Thymus (tissue), 11 donors: Measurements from ENCODE around the gene CHIC2. TPM values are rescaled to one million over a fixed set of nuclear protein-coding genes. Genes with fewer than 3 reads are reported as not detected.

ENCODE experiments used
- DNase-seq, 9 donors: peaks; one replicate each; pipeline ENCODE4 v3.0.0-alpha.2; 2013; ENCODE audit warnings: low spot score in 9 of 9, low read depth in 6 of 9, missing footprints in 1 of 9
- H3K27ac ChIP-seq, 2 donors: one replicate each; pipeline ENCODE4 v1.5.1; 2013; ENCODE audit warnings: control low read depth in 1 of 2, low read depth in 1 of 2, low read length in 1 of 2, mild to moderate bottlenecking in 1 of 2, moderate library complexity in 1 of 2
- H3K27me3 ChIP-seq, 2 donors: one replicate each; pipeline ENCODE4 v1.5.1; 2013; ENCODE audit warnings: low read length in 1 of 2; ENCODE audit not compliant: control insufficient read depth in 2 of 2, insufficient read depth in 1 of 2
- H3K36me3 ChIP-seq, 2 donors: one replicate each; pipeline ENCODE4 v1.5.1; 2013; ENCODE audit warnings: low read length in 1 of 2, mild to moderate bottlenecking in 1 of 2, moderate library complexity in 1 of 2; ENCODE audit not compliant: control insufficient read depth in 2 of 2, insufficient read depth in 2 of 2
- H3K4me1 ChIP-seq, 2 donors: one replicate each; pipeline ENCODE4 v1.5.1; 2013; ENCODE audit warnings: low read length in 2 of 2; ENCODE audit not compliant: control insufficient read depth in 2 of 2, insufficient read depth in 2 of 2
- H3K4me3 ChIP-seq, 2 donors: one replicate each; pipeline ENCODE4 v1.5.1; 2013; ENCODE audit warnings: low read length in 2 of 2, control low read depth in 1 of 2, mild to moderate bottlenecking in 1 of 2
- H3K9me3 ChIP-seq, 2 donors: one replicate each; pipeline ENCODE4 v1.5.1; 2013; ENCODE audit warnings: low read length in 1 of 2, mild to moderate bottlenecking in 1 of 2; ENCODE audit not compliant: control insufficient read depth in 2 of 2, insufficient read depth in 1 of 2
- WGBS: extraction: QIAGEN DNeasy Blood & Tissue Kit; methylation state at CpG from one replicate; pipeline ENCODE4 v1.1.7; 2013; 5-methylcytosine and 5-hydroxymethylcytosine counted together
- polyA plus RNA-seq: library from polyadenylated mRNA; stranded (reverse); fragments of 200-250 nt; gene quantifications from one replicate; pipeline ENCODE4 v1.2.3, GENCODE V29; 2013
- total RNA-seq: library from RNA; stranded (reverse); fragments of 120-200 nt; gene quantifications from one replicate; pipeline ENCODE4 v1.2.4, GENCODE V29; 2013
- donor health status: healthy.

CHIC2 gene
- total and polyA plus RNA-seq, 2 donors = 25.9 to 36.5 TPM

DNA sequence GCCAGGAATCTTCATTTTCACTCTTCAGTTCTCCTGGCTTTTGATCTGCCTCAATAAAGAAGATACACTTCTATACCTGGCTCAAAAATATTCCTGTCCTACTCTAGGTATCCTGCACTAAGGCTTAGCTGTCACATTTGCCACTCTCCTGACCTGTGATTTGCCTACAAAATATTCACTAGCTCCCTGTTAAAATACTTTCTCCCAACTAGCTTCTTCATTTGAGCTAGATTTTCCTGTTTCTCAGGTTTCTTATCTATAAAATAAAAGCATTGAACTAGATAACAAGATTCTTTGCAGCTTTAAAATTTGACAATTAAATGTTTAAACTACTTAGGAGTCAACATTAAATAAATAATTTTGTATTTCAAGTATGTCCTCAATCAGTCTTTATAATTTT is 53.2 kb downstream of the CHIC2 start:
- Histone ChIP-seq H3K27me3 (no peaks in the 10 kb centered on the region), H3K4me3 (no peak overlapping the region), H3K9me3 (no peaks in the 10 kb centered on the region), H3K27ac (no peak overlapping the region), H3K4me1 (no peaks in the 10 kb centered on the region), H3K36me3 (peaks cover 0 to 13% of the 10 kb centered on the region in 2 donors)
- no peak for DNase-seq

DNA sequence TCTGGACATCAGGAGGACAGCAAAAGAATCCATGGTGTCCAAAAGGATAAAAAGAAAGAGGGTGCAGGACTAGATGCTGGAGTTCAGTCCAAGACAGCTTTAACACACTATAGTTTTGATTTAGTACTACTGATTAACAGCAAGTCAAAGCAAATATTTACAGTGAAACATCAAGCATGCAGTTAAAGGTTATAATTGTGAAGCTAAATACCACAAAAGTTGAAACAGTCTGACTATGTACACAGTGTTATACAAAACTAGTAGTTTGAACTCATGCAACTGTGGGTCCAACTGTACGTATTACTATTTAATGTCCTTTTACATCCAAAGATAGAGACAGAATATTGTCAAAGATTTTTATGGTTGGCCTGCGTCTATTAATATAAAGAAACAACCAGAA is 57.6 kb downstream of the CHIC2 start:
- Histone ChIP-seq H3K4me3 (no peak overlapping the region), H3K36me3 (peaks cover 1 to 17% of the 10 kb centered on the region in 2 donors), H3K4me1 (no peaks in the 10 kb centered on the region), H3K27ac (no peak overlapping the region), H3K9me3 (no peaks in the 10 kb centered on the region), H3K27me3 (no peaks in the 10 kb centered on the region)
- WGBS = over 99% methylated on average over 2 of the region's 2 CpGs
- no peak for DNase-seq

GRCh38 chr4:54005475-54005874 is 58.9 kb downstream of the CHIC2 start:
- no peaks in the 10 kb centered on the region for H3K9me3 ChIP-seq
- no peaks in the 10 kb centered on the region for H3K4me1 ChIP-seq
- H3K4me3 ChIP-seq = no peak overlapping the region
- peak in 1 of 9 donors; percentile 14 for DNase-seq
- no peak overlapping the region for H3K27ac ChIP-seq
- peaks cover 10 to 17% of the 10 kb centered on the region in 2 donors for H3K36me3 ChIP-seq
- H3K27me3 ChIP-seq = no peaks in the 10 kb centered on the region
- WGBS = 85% methylated on average over 2 of the region's 2 CpGs

DNA sequence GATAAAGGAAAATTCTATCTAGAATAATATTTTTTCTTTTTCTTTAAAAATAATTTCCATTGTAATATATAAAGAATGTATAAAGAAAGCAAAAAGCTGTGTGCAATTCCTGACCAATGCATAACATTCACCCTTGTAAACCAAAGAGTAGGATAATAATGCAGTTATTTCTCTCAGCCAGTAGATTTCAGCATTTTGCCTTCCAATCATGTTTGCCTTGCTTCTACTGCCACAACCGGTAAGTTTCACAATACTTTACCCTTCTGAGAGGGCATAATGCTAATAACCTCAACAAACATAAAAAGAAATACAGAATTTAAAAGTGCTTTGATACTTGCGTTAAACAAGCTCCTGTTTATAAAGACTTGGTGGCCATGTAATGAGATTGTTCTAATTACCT is 59.9 kb downstream of the CHIC2 start:
- Histone ChIP-seq H3K27me3 (no peaks in the 10 kb centered on the region), H3K4me3 (no peak overlapping the region), H3K36me3 (peaks cover 10 to 17% of the 10 kb centered on the region in 2 donors), H3K4me1 (no peaks in the 10 kb centered on the region), H3K9me3 (no peaks in the 10 kb centered on the region), H3K27ac (no peak overlapping the region)
- no peak for DNase-seq
- 98% methylated on average over 2 of the region's 2 CpGs for WGBS

GRCh38 chr4:54001668-54002365 is 62.6 kb downstream of the CHIC2 start:
- Histone ChIP-seq H3K9me3 (no peaks in the 10 kb centered on the region), H3K36me3 (peaks cover 10 to 16% of the 10 kb centered on the region in 2 donors), H3K4me1 (no peaks in the 10 kb centered on the region), H3K27me3 (no peaks in the 10 kb centered on the region), H3K27ac (no peak overlapping the region), H3K4me3 (no peak overlapping the region)
- no peak for DNase-seq
- 97% methylated on average over 10 of the region's 10 CpGs for WGBS

DNA sequence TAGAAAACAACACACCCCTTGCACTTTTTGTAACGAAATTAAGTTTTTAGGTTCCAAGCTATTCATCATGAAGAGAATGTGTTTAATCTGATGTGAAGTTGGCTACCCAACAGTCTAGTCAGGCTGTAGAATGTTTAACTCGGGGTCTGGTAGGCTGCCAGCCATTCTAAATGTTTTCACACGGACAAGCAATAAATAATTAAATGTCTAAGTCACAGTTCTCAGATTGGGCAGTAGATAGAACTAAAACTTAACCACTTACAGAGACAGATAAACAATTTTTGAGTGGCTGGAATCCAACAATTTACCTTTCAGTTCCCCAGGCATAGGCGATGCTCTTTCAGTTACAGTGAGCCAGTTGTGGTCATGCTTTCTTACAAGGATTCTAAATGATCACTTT is 66.5 kb downstream of the CHIC2 start:
- no peaks in the 10 kb centered on the region for H3K27me3 ChIP-seq
- H3K4me3 ChIP-seq = no peak overlapping the region
- no peaks in the 10 kb centered on the region for H3K9me3 ChIP-seq
- H3K4me1 ChIP-seq = no peaks in the 10 kb centered on the region
- DNase-seq = no peak
- 85% methylated on average over 4 of the region's 4 CpGs for WGBS
- H3K27ac ChIP-seq = no peak overlapping the region
- peaks cover 2 to 10% of the 10 kb centered on the region in 2 donors for H3K36me3 ChIP-seq

GRCh38 chr4:53994382-53995102 is 69.9 kb downstream of the CHIC2 start:
- Histone ChIP-seq H3K27ac (no peak overlapping the region), H3K27me3 (no peaks in the 10 kb centered on the region), H3K9me3 (no peaks in the 10 kb centered on the region), H3K36me3 (no peaks in the 10 kb centered on the region), H3K4me3 (no peak overlapping the region), H3K4me1 (no peaks in the 10 kb centered on the region)
- DNase-seq = no peak
- 81% methylated on average over 5 of the region's 5 CpGs for WGBS

- no peak for DNase-seq
- Histone ChIP-seq H3K4me3 (no peak overlapping the region), H3K27me3 (no peaks in the 10 kb centered on the region), H3K9me3 (no peaks in the 10 kb centered on the region), H3K4me1 (no peaks in the 10 kb centered on the region), H3K27ac (no peak overlapping the region), H3K36me3 (no peaks in the 10 kb centered on the region)
- WGBS = 96% methylated on average over 3 of the region's 3 CpGs
Measured at GRCh38 chr4:53992785-53993184, 71.6 kb downstream of the CHIC2 start.

DNA sequence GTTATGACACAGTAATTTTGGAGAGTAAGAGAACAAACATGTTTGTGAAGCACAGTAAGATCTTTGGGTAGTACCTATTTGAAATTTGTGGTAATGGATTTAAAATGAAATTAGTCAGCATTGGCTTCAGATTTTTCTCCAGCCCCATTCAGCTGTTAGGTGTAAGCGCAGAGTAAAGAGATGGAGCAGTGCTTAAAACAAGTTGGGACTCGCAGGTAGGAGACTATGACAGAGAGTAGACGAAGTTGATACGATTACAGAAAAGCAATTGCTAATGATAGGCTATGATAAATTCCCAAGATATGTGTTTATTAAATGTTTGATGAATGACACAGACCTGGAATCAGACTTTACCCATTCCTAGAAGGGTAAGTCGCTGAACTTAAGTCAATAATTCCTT is 72.6 kb downstream of the CHIC2 start:
- DNase-seq = no peak
- WGBS = 96% methylated on average over 5 of the region's 5 CpGs
- Histone ChIP-seq H3K27ac (no peak overlapping the region), H3K27me3 (no peaks in the 10 kb centered on the region), H3K9me3 (no peaks in the 10 kb centered on the region), H3K4me3 (no peak overlapping the region), H3K36me3 (no peaks in the 10 kb centered on the region), H3K4me1 (no peaks in the 10 kb centered on the region)
